ENCODE measurements around the gene ART3.

The ART3 gene

GRCh38 chr4:76074993-76075600 lies 588 bp downstream of the ART3 start:
- no peak for DNase-seq

- no peak for DNase-seq
These were observed 3.6 kb downstream of the ART3 start for GRCh38 chr4:76078033-76078613.

GRCh38 chr4:76083386-76083988 lies 9.0 kb downstream of the ART3 start:
- DNase-seq = no peak

GRCh38 chr4:76084542-76084941 lies 10.0 kb downstream of the ART3 start:
- no peak for DNase-seq

GRCh38 chr4:76087007-76087769 lies 12.7 kb downstream of the ART3 start:
- DNase-seq = no peak

- DNase-seq = no peak
These were observed 14.2 kb downstream of the ART3 start for GRCh38 chr4:76088719-76089118.

- DNase-seq = no peak
These were observed 15.8 kb downstream of the ART3 start for GRCh38 chr4:76090241-76090691.

- DNase-seq = no peak
These were observed 16.5 kb downstream of the ART3 start for GRCh38 chr4:76091052-76091451.

- no peak for DNase-seq
These were observed 21.1 kb downstream of the ART3 start for GRCh38 chr4:76095568-76095967.

GRCh38 chr4:76096076-76096475 lies 21.6 kb downstream of the ART3 start:
- no peak for DNase-seq

GRCh38 chr4:76105652-76106051 lies 31.1 kb downstream of the ART3 start:
- no peak for DNase-seq

- no peak for DNase-seq
These were observed 31.9 kb downstream of the ART3 start for GRCh38 chr4:76106442-76106841.

GRCh38 chr4:76108467-76109181 lies 34.1 kb downstream of the ART3 start:
- DNase-seq = no peak

GRCh38 chr4:76116821-76117220 lies 42.3 kb downstream of the ART3 start:
- DNase-seq = no peak

GRCh38 chr4:76117536-76117935 lies 43.0 kb downstream of the ART3 start:
- no peak for DNase-seq

GRCh38 chr4:76120199-76120598 lies 45.7 kb downstream of the ART3 start:
- DNase-seq = no peak

- no peak for DNase-seq
These were observed 51.3 kb downstream of the ART3 start for GRCh38 chr4:76125816-76126215.

GRCh38 chr4:76127754-76128153 lies 53.2 kb downstream of the ART3 start:
- DNase-seq = no peak

GRCh38 chr4:76141241-76141640 lies 66.7 kb downstream of the ART3 start:
- DNase-seq = no peak

- no peak for DNase-seq
These were observed 70.0 kb downstream of the ART3 start for GRCh38 chr4:76144546-76144945.

- DNase-seq = no peak
These were observed 73.1 kb downstream of the ART3 start for GRCh38 chr4:76147454-76148141.

GRCh38 chr4:76148142-76148865 lies 73.8 kb downstream of the ART3 start, which contains the start of gene NUP54:
TSS of gene NUP54 (minus strand) at chr4:76148397. CDS start at chr4:76148374, 23 bp downstream.
- peak; percentile 95 for DNase-seq
